Suprapubic skin (tissue), 4 donors: ENCODE measurements around the gene SPAG7. TPM values are rescaled to one million over a fixed set of nuclear protein-coding genes. Genes with fewer than 3 reads are reported as not detected.
"Not testable (repeated sequence)": the region's sequence is repeated elsewhere in the genome, so short reads cannot be mapped to it uniquely, and the experiment has no call there.

ENCODE experiments used
- DNase-seq, 2 donors: peaks; one replicate each; pipeline ENCODE4 v3.0.0-alpha.2; 2019; ENCODE audit warnings: low spot score in 2 of 2
- H3K27ac ChIP-seq: fragments of 200-600 bp; sonication (generic); one replicate; pipeline ENCODE4 v1.5.1; 2019
- H3K27me3 ChIP-seq: fragments of 200-600 bp; sonication (generic); one replicate; pipeline ENCODE4 v1.5.1; 2019
- H3K36me3 ChIP-seq: fragments of 200-600 bp; sonication (generic); one replicate; pipeline ENCODE4 v1.5.1; 2019
- H3K4me1 ChIP-seq: fragments of 200-600 bp; sonication (generic); one replicate; pipeline ENCODE4 v1.5.1; 2019
- H3K4me3 ChIP-seq: fragments of 200-600 bp; sonication (generic); one replicate; pipeline ENCODE4 v1.5.1; 2019; ENCODE audit warnings: mild to moderate bottlenecking
- H3K9me3 ChIP-seq: fragments of 200-600 bp; sonication (generic); one replicate; pipeline ENCODE4 v1.5.1; 2019
- EP300 ChIP-seq: sonication (generic); formaldehyde crosslinking; IDR thresholded peaks from one replicate; pipeline ENCODE4 v1.6.1; 2017; ENCODE audit warnings: antibody characterized with exemption
- POLR2A ChIP-seq, 2 donors: fragments of 450-650 bp; IDR thresholded peaks; one replicate each; pipeline ENCODE4 v1.6.1; 2017; ENCODE audit warnings: antibody characterized with exemption in 2 of 2, mild to moderate bottlenecking in 2 of 2, moderate library complexity in 2 of 2
- POLR2AphosphoS5 ChIP-seq, 3 donors: sonication (generic); formaldehyde crosslinking; IDR thresholded peaks; one replicate each; pipeline ENCODE4 v1.6.1; 2017; ENCODE audit warnings: antibody characterized with exemption in 3 of 3
- WGBS: methylation state at CpG from one replicate; pipeline ENCODE4 v1.1.5; 2018; 5-methylcytosine and 5-hydroxymethylcytosine counted together
- total RNA-seq, 4 donors: library from RNA; depleted of rRNA; stranded (reverse); fragments of >200 nt; gene quantifications; one replicate each; pipeline ENCODE4 v1.1.0, GENCODE V29; 2016
- TF ChIP-seq, protein P1 (sequence below), 2 donors: fragments of 200-600 bp in 1 of 2; fragments of 450-650 bp in 1 of 2; sonication (generic) in 1 of 2; IDR thresholded peaks; one replicate each; pipeline ENCODE4 v1.5.1; 2016 to 2019; ENCODE audit warnings: antibody characterized with exemption in 2 of 2, mild to moderate bottlenecking in 1 of 2, moderate library complexity in 1 of 2

The SPAG7 gene
- total RNA-seq, 4 donors from 2014 or later, result 30.5 to 52.7 (median 47.1) TPM

DNA sequence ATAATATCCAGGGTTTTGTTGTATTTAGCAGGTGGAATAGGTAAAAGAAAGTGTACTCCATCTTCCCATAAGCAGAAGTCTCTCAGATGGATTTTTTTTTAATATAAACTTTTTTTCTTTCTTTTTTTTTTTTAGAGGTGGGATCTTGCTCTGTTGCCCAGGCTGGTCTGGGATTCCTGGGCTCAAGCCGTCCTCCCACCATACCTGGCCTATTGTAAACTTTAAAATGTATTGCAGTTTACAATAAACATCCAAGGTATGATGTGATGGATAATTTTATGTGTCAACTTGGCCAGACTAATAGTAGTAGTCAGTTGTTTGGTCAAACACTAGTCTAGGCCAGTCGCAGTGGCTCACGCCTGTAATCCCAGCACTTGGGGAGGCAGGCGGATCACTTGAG lies 46.3 kb downstream of the SPAG7 start:
- 95% methylated on average over 4 of the region's 4 CpGs for WGBS
- no peak overlapping the region for H3K4me3 ChIP-seq
- H3K4me1 ChIP-seq, result no peaks in the 10 kb centered on the region
- no peaks in the 10 kb centered on the region for H3K9me3 ChIP-seq
- no peaks in the 10 kb centered on the region for H3K36me3 ChIP-seq
- no peaks in the 10 kb centered on the region for H3K27me3 ChIP-seq
- H3K27ac ChIP-seq, result no peak overlapping the region
- no peak for TF ChIP-seq EP300
- TF ChIP-seq, protein P1, sequence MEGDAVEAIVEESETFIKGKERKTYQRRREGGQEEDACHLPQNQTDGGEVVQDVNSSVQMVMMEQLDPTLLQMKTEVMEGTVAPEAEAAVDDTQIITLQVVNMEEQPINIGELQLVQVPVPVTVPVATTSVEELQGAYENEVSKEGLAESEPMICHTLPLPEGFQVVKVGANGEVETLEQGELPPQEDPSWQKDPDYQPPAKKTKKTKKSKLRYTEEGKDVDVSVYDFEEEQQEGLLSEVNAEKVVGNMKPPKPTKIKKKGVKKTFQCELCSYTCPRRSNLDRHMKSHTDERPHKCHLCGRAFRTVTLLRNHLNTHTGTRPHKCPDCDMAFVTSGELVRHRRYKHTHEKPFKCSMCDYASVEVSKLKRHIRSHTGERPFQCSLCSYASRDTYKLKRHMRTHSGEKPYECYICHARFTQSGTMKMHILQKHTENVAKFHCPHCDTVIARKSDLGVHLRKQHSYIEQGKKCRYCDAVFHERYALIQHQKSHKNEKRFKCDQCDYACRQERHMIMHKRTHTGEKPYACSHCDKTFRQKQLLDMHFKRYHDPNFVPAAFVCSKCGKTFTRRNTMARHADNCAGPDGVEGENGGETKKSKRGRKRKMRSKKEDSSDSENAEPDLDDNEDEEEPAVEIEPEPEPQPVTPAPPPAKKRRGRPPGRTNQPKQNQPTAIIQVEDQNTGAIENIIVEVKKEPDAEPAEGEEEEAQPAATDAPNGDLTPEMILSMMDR (IDR thresholded peaks at IDR 0.05), result no peak
- TF ChIP-seq POLR2A (IDR thresholded peaks at IDR 0.05), result no peak
- no peak for TF ChIP-seq POLR2AphosphoS5 (IDR thresholded peaks at IDR 0.05)
- no peak for DNase-seq

DNA sequence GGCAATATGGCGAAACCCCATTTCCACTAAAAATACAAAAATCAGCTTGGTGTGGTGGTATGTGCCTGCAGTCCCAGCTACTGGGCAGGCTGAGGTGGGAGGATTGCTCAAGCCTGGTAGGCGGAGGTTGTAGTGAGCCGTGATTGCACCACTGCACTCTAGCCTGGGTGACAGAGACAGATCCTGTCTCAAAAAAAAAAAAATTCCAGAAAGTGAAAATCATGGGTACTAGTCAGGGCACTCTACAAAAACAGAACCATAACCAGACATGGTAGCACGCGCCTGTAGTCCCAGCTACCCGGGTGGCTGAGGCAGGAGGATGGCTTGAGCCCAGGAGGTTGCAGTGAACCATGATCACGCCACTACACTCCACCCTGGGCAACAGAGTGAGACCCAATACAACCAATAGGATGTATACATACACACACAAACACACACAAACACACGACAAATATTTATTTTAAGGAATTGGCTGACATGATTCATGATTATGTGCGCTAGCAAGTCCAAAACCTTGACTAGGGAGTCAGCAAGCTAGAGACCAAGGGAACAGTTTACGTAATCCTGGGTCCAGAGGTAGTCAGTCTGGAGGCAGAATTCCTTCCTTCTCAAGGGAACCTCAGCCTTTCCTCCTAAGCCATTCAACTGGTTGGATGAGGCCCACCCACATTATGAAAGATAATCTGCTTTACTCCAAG lies 47.1 kb downstream of the SPAG7 start:
- Histone ChIP-seq H3K4me3 (no peak overlapping the region), H3K27me3 (no peaks in the 10 kb centered on the region), H3K36me3 (no peaks in the 10 kb centered on the region), H3K27ac (no peak overlapping the region), H3K4me1 (no peaks in the 10 kb centered on the region), H3K9me3 (no peaks in the 10 kb centered on the region)
- DNase-seq, result no peak
- WGBS, result 78% methylated on average over 10 of the region's 10 CpGs
- TF ChIP-seq POLR2A (IDR thresholded peaks at IDR 0.05) (no peak), POLR2AphosphoS5 (IDR thresholded peaks at IDR 0.05) (no peak), EP300 (no peak)
- TF ChIP-seq, protein P1 (IDR thresholded peaks at IDR 0.05), result no peak

DNA sequence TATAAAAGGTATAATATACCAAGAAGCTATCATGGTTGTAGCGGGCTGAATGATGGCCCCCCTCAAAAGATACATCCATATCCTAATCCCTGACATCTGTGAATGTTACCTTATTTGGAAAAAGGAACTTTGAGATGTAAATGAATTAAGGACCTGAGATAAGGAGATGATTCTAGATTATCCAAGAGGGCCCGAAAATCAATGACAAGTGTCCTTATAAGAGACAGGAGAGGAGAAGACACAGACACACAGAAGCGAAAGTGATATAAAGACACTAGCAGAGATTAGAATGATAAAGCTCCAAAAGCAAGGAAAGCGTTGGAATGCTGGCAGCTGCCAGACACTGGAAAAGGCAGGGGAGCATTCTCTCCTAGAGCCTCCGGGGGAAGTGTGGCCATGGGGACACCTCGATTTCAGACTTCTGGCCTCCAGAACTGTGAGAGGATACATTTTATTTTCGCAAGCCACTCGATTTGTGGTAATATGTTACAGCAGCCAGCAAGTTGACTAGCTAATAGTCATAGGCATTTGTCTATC lies 48.0 kb downstream of the SPAG7 start:
- 54% methylated on average over 8 of the region's 8 CpGs for WGBS
- Histone ChIP-seq H3K4me3 (no peak overlapping the region), H3K36me3 (no peaks in the 10 kb centered on the region), H3K27ac (no peak overlapping the region), H3K4me1 (no peaks in the 10 kb centered on the region), H3K27me3 (no peaks in the 10 kb centered on the region), H3K9me3 (no peaks in the 10 kb centered on the region)
- TF ChIP-seq EP300 (no peak), POLR2AphosphoS5 (IDR thresholded peaks at IDR 0.05) (no peak), POLR2A (IDR thresholded peaks at IDR 0.05) (no peak)
- TF ChIP-seq, protein P1 (IDR thresholded peaks at IDR 0.05), result no peak
- DNase-seq, result no peak

DNA sequence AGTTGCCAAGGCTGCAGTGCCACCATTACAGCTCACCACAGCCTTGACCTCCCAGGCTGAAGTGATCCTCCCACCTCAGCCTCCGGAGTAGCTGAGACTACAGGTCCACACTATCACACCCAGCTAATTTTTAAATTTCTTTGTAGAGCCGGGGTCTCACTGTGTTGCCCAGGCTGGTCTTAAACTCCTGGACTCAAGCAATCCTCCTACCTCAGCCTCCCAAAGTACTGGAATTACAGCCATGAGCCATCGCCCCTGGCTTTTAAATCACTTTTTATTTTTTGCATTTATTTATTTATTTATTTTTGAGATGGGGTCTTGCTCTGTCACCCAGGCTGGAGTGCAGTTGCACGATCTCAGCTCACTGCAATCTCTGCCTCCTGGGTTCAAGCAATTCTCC lies 53.1 kb downstream of the SPAG7 start:
- not testable (repeated sequence) for H3K4me1 ChIP-seq, H3K4me3 ChIP-seq, DNase-seq, H3K9me3 ChIP-seq, H3K27me3 ChIP-seq, H3K27ac ChIP-seq, H3K36me3 ChIP-seq
- WGBS, result 96% methylated on average over 4 of the region's 4 CpGs

DNA sequence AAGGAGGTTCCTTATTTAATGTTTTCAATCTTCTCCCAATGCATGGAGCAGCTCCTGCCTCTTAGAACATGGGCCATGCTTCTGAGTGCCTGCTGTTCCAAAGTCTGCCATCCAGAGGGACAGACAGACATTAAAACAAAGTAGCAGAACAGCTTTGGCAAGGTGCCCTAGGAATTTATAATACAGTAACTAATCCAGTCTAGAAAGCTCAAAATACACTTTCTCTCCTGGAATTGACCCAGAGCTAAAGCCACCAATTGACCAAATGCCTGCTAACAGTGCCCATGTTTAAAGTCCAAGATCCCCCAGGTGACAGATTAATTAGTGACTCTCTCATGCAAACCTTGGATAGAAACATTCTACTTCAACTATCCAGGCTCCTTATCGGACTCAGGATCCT lies 53.6 kb downstream of the SPAG7 start:
- Histone ChIP-seq H3K4me3 (no peak overlapping the region), H3K27me3 (no peaks in the 10 kb centered on the region), H3K4me1 (peaks cover 9% of the 10 kb centered on the region), H3K27ac (no peak overlapping the region), H3K9me3 (no peaks in the 10 kb centered on the region), H3K36me3 (no peaks in the 10 kb centered on the region)
- WGBS, result 71% methylated on average over 1 of the region's 1 CpG
- DNase-seq, result no peak
- TF ChIP-seq POLR2AphosphoS5 (IDR thresholded peaks at IDR 0.05), result no peak
- TF ChIP-seq EP300, result no peak
- TF ChIP-seq, protein P1 (IDR thresholded peaks at IDR 0.05), result no peak
- no peak for TF ChIP-seq POLR2A (IDR thresholded peaks at IDR 0.05)

Other genes with a start within 250 kb of the SPAG7 start
- 10 to 100 TPM; 15.0 to 38.0 (median 26.4) TPM for gene MED11, start 236.4 kb downstream of the SPAG7 start, total RNA-seq
- gene ZMYND15, start 228.0 kb downstream of the SPAG7 start, total RNA-seq, result 1 to 10 TPM in 2 of 4 donors, under 1 TPM in 2; 0.40 to 2.8 (median 1.3) TPM
- 10 to 100 TPM; 12.5 to 33.9 (median 18.8) TPM for gene CXCL16, start 227.9 kb downstream of the SPAG7 start, total RNA-seq
- gene TM4SF5, start 195.9 kb downstream of the SPAG7 start, total RNA-seq, result not detected
- gene VMO1, start 181.5 kb downstream of the SPAG7 start, total RNA-seq, result 1 to 10 TPM in 2 of 4 donors, not detected in 2; 1.4 to 1.5 TPM
- under 1 TPM in 1 of 4 donors, not detected in 3; 0.80 TPM for gene GLTPD2, start 178.9 kb downstream of the SPAG7 start, total RNA-seq
- gene PSMB6, start 171.7 kb downstream of the SPAG7 start, total RNA-seq, result 100 to 1,000 TPM in 3 of 4 donors, 10 to 100 TPM in 1; 68.6 to 250 (median 189) TPM
- 100 to 1,000 TPM in 1 of 4 donors, 10 to 100 TPM in 3; 53.5 to 134 (median 57.6) TPM for gene PLD2, start 160.7 kb downstream of the SPAG7 start, total RNA-seq
- gene MINK1, start 134.5 kb downstream of the SPAG7 start, total RNA-seq, result 100 to 1,000 TPM; 141 to 352 (median 169) TPM
- 1 to 10 TPM; 3.7 to 9.8 (median 7.5) TPM for gene C17orf107, start 68.3 kb downstream of the SPAG7 start, total RNA-seq
- gene CHRNE, start 64.7 kb downstream of the SPAG7 start, total RNA-seq, result 1 to 10 TPM; 1.7 to 6.0 (median 2.4) TPM
- gene GP1BA, start 35.5 kb downstream of the SPAG7 start, total RNA-seq, result not detected
- 10 to 100 TPM; 35.7 to 74.3 (median 41.6) TPM for gene SLC25A11, start 27.8 kb downstream of the SPAG7 start, total RNA-seq
- gene RNF167, start 27.5 kb downstream of the SPAG7 start, total RNA-seq, result 100 to 1,000 TPM in 2 of 4 donors, 10 to 100 TPM in 2; 74.1 to 118 (median 99.4) TPM
- 100 to 1,000 TPM; 392 to 756 (median 686) TPM for gene PFN1, start 19.3 kb downstream of the SPAG7 start, total RNA-seq
- 1 to 10 TPM; 2.0 to 4.2 (median 3.2) TPM for gene ENO3, start 16.7 kb downstream of the SPAG7 start, total RNA-seq
- 10 to 100 TPM; 27.4 to 60.8 (median 34.6) TPM for gene CAMTA2, start 19.9 kb upstream of the SPAG7 start, total RNA-seq
- 1 to 10 TPM in 2 of 4 donors, under 1 TPM in 2; 0.73 to 1.4 (median 1.2) TPM for gene INCA1, start 29.7 kb upstream of the SPAG7 start, total RNA-seq
- 100 to 1,000 TPM in 2 of 4 donors, 10 to 100 TPM in 2; 52.7 to 104 (median 97.8) TPM for gene KIF1C, start 30.1 kb upstream of the SPAG7 start, total RNA-seq
- gene SLC52A1, start 67.6 kb upstream of the SPAG7 start, total RNA-seq, result 10 to 100 TPM in 1 of 4 donors, 1 to 10 TPM in 3; 2.2 to 25.0 (median 5.9) TPM
- 1 to 10 TPM; 2.7 to 6.2 (median 4.4) TPM for gene ZFP3, start 110.7 kb upstream of the SPAG7 start, total RNA-seq
- gene ZNF232, start 144.1 kb upstream of the SPAG7 start, total RNA-seq, result 1 to 10 TPM; 3.7 to 6.7 (median 5.0) TPM
- 1 to 10 TPM in 1 of 4 donors, under 1 TPM in 2, not detected in 1; 0.16 to 1.4 (median 0.89) TPM for gene USP6, start 148.2 kb upstream of the SPAG7 start, total RNA-seq
- gene ZNF594, start 224.1 kb upstream of the SPAG7 start, total RNA-seq, result 10 to 100 TPM in 1 of 4 donors, 1 to 10 TPM in 3; 2.5 to 10.1 (median 4.5) TPM